GM19324 (cell line): ENCODE results near the gene PDK4.
A peak's percentile ranks its signal among the peaks of the same experiment; 100 is the strongest.

Experiments
- ATAC-seq: cut with Tn5 transposase; IDR thresholded peaks from one replicate; pipeline ENCODE4 v1.9.1; 2021; ENCODE audit warnings: mild to moderate bottlenecking, moderate library complexity; ENCODE audit not compliant: unreplicated experiment, low FRiP score

Gene PDK4

GRCh38 chr7:95596198-95597063 is at the start of gene PDK4:
Gene PDK4 (minus strand): TSS chr7:95596516. CDS start chr7:95596293, 223 bp downstream.
- ATAC-seq, result no peak

- ATAC-seq, result no peak
These were observed 45.9 kb upstream of the PDK4 start for GRCh38 chr7:95642173-95642572.

GRCh38 chr7:95636140-95636940 is 40.0 kb upstream of the PDK4 start:
- no peak for ATAC-seq

GRCh38 chr7:95632609-95633008 is 36.3 kb upstream of the PDK4 start:
- ATAC-seq, result no peak

GRCh38 chr7:95631527-95631926 is 35.2 kb upstream of the PDK4 start:
- no peak for ATAC-seq

- no peak for ATAC-seq
These were observed 34.6 kb upstream of the PDK4 start for GRCh38 chr7:95630702-95631458.

- ATAC-seq, result no peak
These were observed 32.6 kb upstream of the PDK4 start for GRCh38 chr7:95628831-95629439.

- ATAC-seq, result no peak
These were observed 27.5 kb upstream of the PDK4 start for GRCh38 chr7:95623788-95624187.

GRCh38 chr7:95622859-95623258 is 26.5 kb upstream of the PDK4 start:
- ATAC-seq, result no peak

GRCh38 chr7:95622001-95622549 is 25.8 kb upstream of the PDK4 start:
- ATAC-seq, result no peak

GRCh38 chr7:95621404-95621803 is 25.1 kb upstream of the PDK4 start:
- no peak for ATAC-seq

- no peak for ATAC-seq
These were observed 24.3 kb upstream of the PDK4 start for GRCh38 chr7:95620631-95621030.

GRCh38 chr7:95619921-95620320 is 23.6 kb upstream of the PDK4 start:
- no peak for ATAC-seq

GRCh38 chr7:95619517-95619916 is 23.2 kb upstream of the PDK4 start:
- ATAC-seq, result no peak

GRCh38 chr7:95614442-95614940 is 18.2 kb upstream of the PDK4 start:
- no peak for ATAC-seq

- ATAC-seq, result no peak
These were observed 14.9 kb upstream of the PDK4 start for GRCh38 chr7:95611224-95611623.

- ATAC-seq, result no peak
These were observed 13.1 kb upstream of the PDK4 start for GRCh38 chr7:95609277-95609971.

- peak; percentile 100 for ATAC-seq
These were observed 12.2 kb upstream of the PDK4 start for GRCh38 chr7:95608359-95609173.

- no peak for ATAC-seq
These were observed 11.2 kb upstream of the PDK4 start for GRCh38 chr7:95607561-95607960.
